Embryonic facial prominence (tissue), 1 donor: ENCODE results near the gene TRIM34.
"Not testable (repeated sequence)": the region's sequence is repeated elsewhere in the genome, so short reads cannot be mapped to it uniquely, and the experiment has no call there.

ENCODE experiments used
- DNase-seq: peaks from one replicate; pipeline ENCODE4 v3.0.0-alpha.2; 2016; ENCODE audit errors: extremely low spot score

Gene TRIM34, protein sequence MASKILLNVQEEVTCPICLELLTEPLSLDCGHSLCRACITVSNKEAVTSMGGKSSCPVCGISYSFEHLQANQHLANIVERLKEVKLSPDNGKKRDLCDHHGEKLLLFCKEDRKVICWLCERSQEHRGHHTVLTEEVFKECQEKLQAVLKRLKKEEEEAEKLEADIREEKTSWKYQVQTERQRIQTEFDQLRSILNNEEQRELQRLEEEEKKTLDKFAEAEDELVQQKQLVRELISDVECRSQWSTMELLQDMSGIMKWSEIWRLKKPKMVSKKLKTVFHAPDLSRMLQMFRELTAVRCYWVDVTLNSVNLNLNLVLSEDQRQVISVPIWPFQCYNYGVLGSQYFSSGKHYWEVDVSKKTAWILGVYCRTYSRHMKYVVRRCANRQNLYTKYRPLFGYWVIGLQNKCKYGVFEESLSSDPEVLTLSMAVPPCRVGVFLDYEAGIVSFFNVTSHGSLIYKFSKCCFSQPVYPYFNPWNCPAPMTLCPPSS

GRCh38 chr11:5624489-5625279, at the start of gene TRIM34:
TSS of gene TRIM34 (plus strand) at chr11:5625001. CDS start at chr11:5632332, 7,331 bp downstream.
- no peak for DNase-seq

DNA sequence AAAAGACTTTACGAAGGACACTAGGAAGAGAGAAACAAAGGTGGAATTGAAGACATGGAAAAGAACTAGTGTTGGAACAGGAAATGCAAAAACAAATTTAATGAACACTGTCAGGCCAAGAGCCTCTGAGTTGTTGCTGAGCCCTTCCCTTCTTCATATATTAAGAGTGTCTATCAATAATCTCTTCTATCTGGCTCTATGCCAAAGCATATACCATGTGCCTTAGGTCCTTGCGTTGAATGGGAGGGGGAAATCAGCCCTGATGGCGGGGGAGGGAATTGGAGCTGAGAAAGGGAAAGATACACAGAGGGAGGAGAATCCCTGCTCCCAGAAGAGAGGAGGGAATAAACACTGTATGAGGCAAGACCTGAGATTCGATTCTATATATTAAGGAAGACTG, 49.6 kb upstream of the TRIM34 start:
- DNase-seq, result no peak

DNA sequence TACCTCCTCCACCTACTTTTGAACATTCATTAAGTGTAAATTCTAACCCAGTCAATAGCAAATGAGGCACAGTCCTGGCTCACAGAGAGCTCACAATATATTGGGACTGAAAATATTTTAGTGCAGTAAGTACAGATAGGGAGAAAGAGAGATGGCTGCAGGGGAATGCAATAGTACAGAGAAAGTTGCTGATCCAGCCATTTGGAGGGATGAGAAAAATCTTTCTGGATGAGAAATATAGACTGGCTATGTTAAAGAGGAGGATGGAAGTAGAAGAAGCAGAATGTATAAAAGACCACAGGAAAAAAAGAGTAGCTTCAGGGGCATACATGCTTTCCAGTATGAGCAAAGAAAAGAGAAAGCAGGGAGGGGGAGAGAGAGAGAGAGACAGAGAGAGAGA, 47.7 kb upstream of the TRIM34 start:
- DNase-seq, result no peak

DNA sequence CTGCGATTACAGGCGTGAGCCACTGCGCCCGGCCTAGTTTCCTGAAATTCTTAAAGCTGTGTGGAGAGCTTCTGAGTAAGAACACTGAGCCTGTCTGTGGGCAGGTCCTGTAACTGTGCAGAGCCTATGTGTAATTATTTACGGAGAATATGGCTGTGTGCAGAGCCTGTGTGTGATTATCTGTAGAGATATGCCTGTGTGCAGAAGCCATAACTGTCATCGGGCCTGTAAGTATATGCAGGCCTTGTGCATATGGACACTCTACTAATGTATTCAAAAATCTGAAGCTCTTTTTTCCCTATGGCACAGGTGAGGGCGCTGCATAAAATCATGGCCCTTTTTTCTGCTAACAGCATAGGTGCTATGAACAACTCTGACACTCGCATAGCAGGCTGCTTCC, 44.2 kb upstream of the TRIM34 start, which contains the start of gene OR52B6:
OR52B6 (plus strand) TSS at position 301 of the 400 bp plus-strand sequence; CDS start at position 301, 0 bp downstream.
- DNase-seq, result no peak

GRCh38 chr11:5581014-5581413, 43.8 kb upstream of the TRIM34 start:
- no peak for DNase-seq

- not testable (repeated sequence) for DNase-seq
Observed at GRCh38 chr11:5584458-5584857, 40.3 kb upstream of the TRIM34 start.

DNA sequence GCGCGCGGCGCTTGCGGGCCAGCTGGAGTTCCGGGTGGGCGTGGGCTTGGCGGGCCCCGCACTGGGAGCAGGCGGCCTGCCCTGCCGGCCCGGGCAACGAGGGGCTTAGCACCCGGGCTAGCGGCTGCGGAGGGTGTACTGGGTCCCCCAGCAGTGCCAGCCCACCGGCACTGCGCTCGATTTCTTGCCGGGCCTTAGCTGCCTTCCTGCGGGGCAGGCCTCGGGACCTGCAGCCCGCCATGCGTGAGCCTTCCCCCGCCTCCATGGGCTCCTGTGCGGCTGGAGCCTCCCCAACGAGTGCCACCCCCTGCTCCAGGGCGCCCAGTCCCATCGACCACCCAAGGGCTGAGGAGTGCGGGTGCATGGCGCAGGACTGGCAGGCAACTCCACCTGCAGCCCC, 34.9 kb upstream of the TRIM34 start:
- DNase-seq, result not testable (repeated sequence)

- no peak for DNase-seq
Observed at GRCh38 chr11:5591613-5592012, 33.2 kb upstream of the TRIM34 start.

- DNase-seq, result no peak
Observed at GRCh38 chr11:5592615-5593014, 32.2 kb upstream of the TRIM34 start.

GRCh38 chr11:5593146-5593545, 31.7 kb upstream of the TRIM34 start:
- no peak for DNase-seq

DNA sequence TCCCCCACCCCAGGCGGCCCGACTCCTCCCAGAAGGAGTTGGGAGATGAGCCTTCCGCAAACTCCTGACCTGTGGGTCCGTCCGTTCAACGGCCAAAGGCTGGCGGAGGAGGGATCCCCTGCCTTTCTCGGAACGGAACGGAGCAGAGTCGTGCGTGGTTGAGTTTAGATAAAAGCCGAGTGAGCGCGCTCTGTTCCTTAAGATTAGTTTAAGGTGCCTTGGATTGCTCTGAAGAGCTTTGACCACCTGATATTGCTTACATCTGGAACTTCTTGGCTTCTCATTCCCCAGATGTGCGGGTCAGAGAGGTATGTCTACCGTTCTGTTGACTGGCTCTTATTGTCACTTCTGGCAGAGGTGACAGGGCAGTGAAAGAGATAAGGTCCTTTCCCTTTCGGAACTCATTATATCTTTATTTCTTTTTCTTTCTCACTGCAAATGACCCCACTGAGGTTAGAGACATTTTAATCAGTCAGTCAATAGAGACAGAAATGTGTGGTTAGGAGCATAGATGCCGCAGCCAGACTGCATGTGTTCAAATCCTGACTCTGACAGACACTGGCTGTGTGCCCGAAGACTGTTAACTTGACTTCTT, 28.1 kb upstream of the TRIM34 start, which contains the start of gene TRIM6:
TRIM6 (plus strand) TSS at position 31 of the 595 bp plus-strand sequence; CDS start at position 292, 261 bp downstream.
- DNase-seq, result no peak

DNA sequence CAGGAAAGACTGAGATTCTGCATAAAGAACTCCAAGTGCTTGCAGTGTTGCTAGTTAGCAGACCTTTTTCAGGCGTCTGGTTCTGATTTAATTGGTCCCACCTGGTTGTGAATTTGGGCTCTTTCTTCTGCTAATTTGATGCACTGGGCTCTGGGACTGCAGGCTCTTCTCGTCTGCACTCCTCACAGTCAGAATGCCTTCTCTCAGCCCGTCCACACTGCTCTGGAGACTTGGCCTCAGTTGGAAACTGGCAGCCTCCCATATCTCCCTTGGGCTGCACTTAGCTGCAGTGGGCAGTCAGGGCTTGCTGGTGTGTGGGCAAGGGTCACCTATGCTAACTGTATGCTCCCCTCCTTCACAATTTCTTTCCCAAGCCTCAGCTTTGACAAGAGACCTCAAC, 26.8 kb upstream of the TRIM34 start:
- DNase-seq, result no peak

GRCh38 chr11:5600374-5600851, 24.4 kb upstream of the TRIM34 start:
- no peak for DNase-seq

- DNase-seq, result not testable (repeated sequence)
Observed at GRCh38 chr11:5602791-5603190, 22.0 kb upstream of the TRIM34 start.

DNA sequence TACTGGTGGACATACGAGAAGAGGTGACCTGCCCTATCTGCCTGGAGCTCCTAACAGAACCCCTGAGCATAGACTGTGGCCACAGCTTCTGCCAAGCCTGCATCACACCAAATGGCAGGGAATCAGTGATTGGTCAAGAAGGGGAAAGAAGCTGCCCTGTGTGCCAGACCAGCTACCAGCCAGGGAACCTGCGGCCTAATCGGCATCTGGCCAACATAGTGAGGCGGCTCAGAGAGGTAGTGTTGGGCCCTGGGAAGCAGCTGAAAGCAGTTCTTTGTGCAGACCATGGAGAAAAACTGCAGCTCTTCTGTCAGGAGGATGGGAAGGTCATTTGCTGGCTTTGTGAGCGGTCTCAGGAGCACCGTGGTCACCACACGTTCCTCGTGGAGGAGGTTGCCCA, 21.5 kb upstream of the TRIM34 start:
- DNase-seq, result no peak

- no peak for DNase-seq
Observed at GRCh38 chr11:5604896-5605295, 19.9 kb upstream of the TRIM34 start.

- DNase-seq, result no peak
Observed at GRCh38 chr11:5605849-5606248, 19.0 kb upstream of the TRIM34 start.

- no peak for DNase-seq
Observed at GRCh38 chr11:5608808-5609207, 16.0 kb upstream of the TRIM34 start.

GRCh38 chr11:5610446-5610845, 14.4 kb upstream of the TRIM34 start:
- DNase-seq, result no peak

- DNase-seq, result no peak
Observed at GRCh38 chr11:5611627-5612026, 13.2 kb upstream of the TRIM34 start.

- no peak for DNase-seq
Observed at GRCh38 chr11:5618807-5619206, 6.0 kb upstream of the TRIM34 start.
